ENCODE measurements around the gene PRM1.
A peak's percentile ranks its signal among the peaks of the same experiment; 100 is the strongest.

Gene PRM1

GRCh38 chr16:11325404-11326083, 44.4 kb upstream of the PRM1 start:
- H3K4me1 ChIP-seq (ENCODE audit: control insufficient read depth in 5 of 5, insufficient read depth in 5 of 5, low read length in 5 of 5) = peaks cover 3 to 28% (median 14%) of the 10 kb centered on the region in 5 donors
- H3K4me3 ChIP-seq (ENCODE audit: low read depth in 1 of 5, low read length in 5 of 5) = no peak overlapping the region
- no peak overlapping the region for H3K9ac ChIP-seq (ENCODE audit: low read length in 5 of 5)
- no peak overlapping the region for H3K27ac ChIP-seq (ENCODE audit: low read depth, low read length)
- H3K9me3 ChIP-seq (ENCODE audit: control insufficient read depth in 5 of 5, low read length in 5 of 5) = no peaks in the 10 kb centered on the region
- H3K36me3 ChIP-seq (ENCODE audit: control insufficient read depth in 5 of 5, insufficient read depth in 5 of 5, low read length in 5 of 5) = no peaks in the 10 kb centered on the region
- no peaks in the 10 kb centered on the region for H3K27me3 ChIP-seq (ENCODE audit: control insufficient read depth in 5 of 5, insufficient read depth in 4 of 5, low read length in 5 of 5)

- Histone ChIP-seq H3K4me1 (ENCODE audit: control insufficient read depth in 5 of 5, insufficient read depth in 5 of 5, low read length in 5 of 5) (peaks cover 3 to 22% (median 8%) of the 10 kb centered on the region in 5 donors), H3K9ac (ENCODE audit: low read length in 5 of 5) (no peak overlapping the region), H3K9me3 (ENCODE audit: control insufficient read depth in 5 of 5, low read length in 5 of 5) (no peaks in the 10 kb centered on the region), H3K27ac (ENCODE audit: low read depth, low read length) (no peak overlapping the region), H3K4me3 (ENCODE audit: low read depth in 1 of 5, low read length in 5 of 5) (no peak overlapping the region), H3K27me3 (ENCODE audit: control insufficient read depth in 5 of 5, insufficient read depth in 4 of 5, low read length in 5 of 5) (no peaks in the 10 kb centered on the region), H3K36me3 (ENCODE audit: control insufficient read depth in 5 of 5, insufficient read depth in 5 of 5, low read length in 5 of 5) (no peaks in the 10 kb centered on the region)
Measured at GRCh38 chr16:11323551-11324336, 42.6 kb upstream of the PRM1 start.

DNA sequence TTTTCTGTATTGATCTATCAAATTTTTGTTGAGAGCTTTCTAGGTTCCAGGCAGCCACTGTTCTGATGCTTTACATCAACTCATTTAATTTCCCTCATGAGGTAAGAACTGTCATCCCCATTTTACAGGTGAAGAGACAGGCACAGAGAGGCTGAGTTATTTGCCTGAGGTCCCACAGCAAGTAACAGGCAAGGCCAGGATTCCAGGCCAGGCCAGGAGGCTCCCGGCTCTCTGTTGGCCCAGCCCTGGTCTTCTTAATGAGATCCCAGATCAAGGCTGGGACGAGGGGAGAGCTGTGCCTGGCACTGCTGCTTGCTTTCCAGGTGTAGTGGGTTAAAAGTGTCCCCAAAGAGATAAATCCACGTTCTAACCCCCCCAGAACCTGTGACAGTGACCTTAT, 41.7 kb upstream of the PRM1 start:
- no peak overlapping the region for H3K4me3 ChIP-seq (ENCODE audit: low read depth in 1 of 5, low read length in 5 of 5)
- H3K27me3 ChIP-seq (ENCODE audit: control insufficient read depth in 5 of 5, insufficient read depth in 4 of 5, low read length in 5 of 5) = no peaks in the 10 kb centered on the region
- H3K36me3 ChIP-seq (ENCODE audit: control insufficient read depth in 5 of 5, insufficient read depth in 5 of 5, low read length in 5 of 5) = no peaks in the 10 kb centered on the region
- no peaks in the 10 kb centered on the region for H3K9me3 ChIP-seq (ENCODE audit: control insufficient read depth in 5 of 5, low read length in 5 of 5)
- no peak overlapping the region for H3K9ac ChIP-seq (ENCODE audit: low read length in 5 of 5)
- peaks cover 0 to 13% (median 0%) of the 10 kb centered on the region in 5 donors for H3K4me1 ChIP-seq (ENCODE audit: control insufficient read depth in 5 of 5, insufficient read depth in 5 of 5, low read length in 5 of 5)
- no peak overlapping the region for H3K27ac ChIP-seq (ENCODE audit: low read depth, low read length)

- H3K4me1 ChIP-seq (ENCODE audit: control insufficient read depth in 5 of 5, insufficient read depth in 5 of 5, low read length in 5 of 5) = peaks cover 0 to 12% (median 0%) of the 10 kb centered on the region in 5 donors
- no peaks in the 10 kb centered on the region for H3K27me3 ChIP-seq (ENCODE audit: control insufficient read depth in 5 of 5, insufficient read depth in 4 of 5, low read length in 5 of 5)
- no peak overlapping the region for H3K9ac ChIP-seq (ENCODE audit: low read length in 5 of 5)
- no peak overlapping the region for H3K4me3 ChIP-seq (ENCODE audit: low read depth in 1 of 5, low read length in 5 of 5)
- H3K36me3 ChIP-seq (ENCODE audit: control insufficient read depth in 5 of 5, insufficient read depth in 5 of 5, low read length in 5 of 5) = no peaks in the 10 kb centered on the region
- H3K9me3 ChIP-seq (ENCODE audit: control insufficient read depth in 5 of 5, low read length in 5 of 5) = no peaks in the 10 kb centered on the region
- H3K27ac ChIP-seq (ENCODE audit: low read depth, low read length) = no peak overlapping the region
Measured at GRCh38 chr16:11321662-11322061, 40.5 kb upstream of the PRM1 start.

- Histone ChIP-seq H3K4me1 (ENCODE audit: control insufficient read depth in 5 of 5, insufficient read depth in 5 of 5, low read length in 5 of 5) (peaks cover 0 to under 1% (median 0%) of the 10 kb centered on the region in 5 donors), H3K4me3 (ENCODE audit: low read depth in 1 of 5, low read length in 5 of 5) (no peak overlapping the region), H3K9me3 (ENCODE audit: control insufficient read depth in 5 of 5, low read length in 5 of 5) (no peaks in the 10 kb centered on the region), H3K27ac (ENCODE audit: low read depth, low read length) (no peak overlapping the region), H3K36me3 (ENCODE audit: control insufficient read depth in 5 of 5, insufficient read depth in 5 of 5, low read length in 5 of 5) (no peaks in the 10 kb centered on the region), H3K9ac (ENCODE audit: low read length in 5 of 5) (no peak overlapping the region), H3K27me3 (ENCODE audit: control insufficient read depth in 5 of 5, insufficient read depth in 4 of 5, low read length in 5 of 5) (peaks cover 0 to 4% (median 0%) of the 10 kb centered on the region in 5 donors)
Measured at GRCh38 chr16:11320170-11320569, 39.0 kb upstream of the PRM1 start.

DNA sequence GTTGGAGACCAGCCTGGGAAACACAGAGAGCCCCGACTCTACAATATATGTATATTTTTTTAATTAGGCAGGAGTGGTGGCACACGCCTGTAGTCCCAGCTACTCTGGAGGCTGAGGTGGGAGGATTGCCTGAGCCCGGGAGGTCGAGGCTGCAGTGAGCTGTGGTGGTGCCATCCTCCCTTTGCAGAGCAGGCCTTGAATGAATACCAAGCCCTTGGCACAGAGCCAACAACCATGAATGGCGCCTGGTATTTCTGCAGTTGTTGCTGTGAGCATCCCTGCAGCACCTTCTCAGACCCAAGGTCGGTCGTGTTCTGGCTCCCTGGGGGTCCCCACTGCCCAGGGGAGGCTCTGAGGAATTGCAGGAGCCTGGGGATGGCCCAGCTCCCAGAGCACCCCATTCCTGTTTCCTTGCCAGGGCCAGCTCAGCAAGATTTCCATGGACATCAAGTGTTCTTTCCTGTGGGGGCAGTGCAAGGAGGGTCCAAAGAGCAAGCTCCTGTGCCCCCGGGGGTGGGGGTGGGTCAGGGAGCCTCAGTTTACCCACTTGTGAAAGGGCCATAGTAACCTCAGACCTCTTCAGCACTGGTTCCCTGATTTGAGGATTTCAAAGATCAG, 38.5 kb upstream of the PRM1 start:
- H3K9me3 ChIP-seq (ENCODE audit: control insufficient read depth in 5 of 5, low read length in 5 of 5) = no peaks in the 10 kb centered on the region
- H3K4me3 ChIP-seq (ENCODE audit: low read depth in 1 of 5, low read length in 5 of 5) = no peak overlapping the region
- peaks cover 0 to 4% (median 0%) of the 10 kb centered on the region in 5 donors for H3K27me3 ChIP-seq (ENCODE audit: control insufficient read depth in 5 of 5, insufficient read depth in 4 of 5, low read length in 5 of 5)

GRCh38 chr16:11318817-11319216, 37.7 kb upstream of the PRM1 start:
- H3K9me3 ChIP-seq (ENCODE audit: control insufficient read depth in 5 of 5, low read length in 5 of 5) = no peaks in the 10 kb centered on the region
- H3K4me3 ChIP-seq (ENCODE audit: low read depth in 1 of 5, low read length in 5 of 5) = no peak overlapping the region
- no peaks in the 10 kb centered on the region for H3K4me1 ChIP-seq (ENCODE audit: control insufficient read depth in 5 of 5, insufficient read depth in 5 of 5, low read length in 5 of 5)
- no peaks in the 10 kb centered on the region for H3K36me3 ChIP-seq (ENCODE audit: control insufficient read depth in 5 of 5, insufficient read depth in 5 of 5, low read length in 5 of 5)
- H3K27ac ChIP-seq (ENCODE audit: low read depth, low read length) = no peak overlapping the region
- peaks cover 0 to 4% (median 0%) of the 10 kb centered on the region in 5 donors for H3K27me3 ChIP-seq (ENCODE audit: control insufficient read depth in 5 of 5, insufficient read depth in 4 of 5, low read length in 5 of 5)
- no peak overlapping the region for H3K9ac ChIP-seq (ENCODE audit: low read length in 5 of 5)

More for the DNA sequence above, 38.5 kb upstream of the PRM1 start:
- no peaks in the 10 kb centered on the region for H3K4me1 ChIP-seq (ENCODE audit: control insufficient read depth in 5 of 5, insufficient read depth in 5 of 5, low read length in 5 of 5)
- no peaks in the 10 kb centered on the region for H3K36me3 ChIP-seq (ENCODE audit: control insufficient read depth in 5 of 5, insufficient read depth in 5 of 5, low read length in 5 of 5)
- H3K27ac ChIP-seq (ENCODE audit: low read depth, low read length) = no peak overlapping the region
- no peak overlapping the region for H3K9ac ChIP-seq (ENCODE audit: low read length in 5 of 5)

- Histone ChIP-seq H3K4me3 (ENCODE audit: low read depth in 1 of 5, low read length in 5 of 5) (no peak overlapping the region), H3K36me3 (ENCODE audit: control insufficient read depth in 5 of 5, insufficient read depth in 5 of 5, low read length in 5 of 5) (no peaks in the 10 kb centered on the region), H3K4me1 (ENCODE audit: control insufficient read depth in 5 of 5, insufficient read depth in 5 of 5, low read length in 5 of 5) (peaks cover 0 to 8% (median 1%) of the 10 kb centered on the region in 5 donors), H3K27ac (ENCODE audit: low read depth, low read length) (no peak overlapping the region), H3K27me3 (ENCODE audit: control insufficient read depth in 5 of 5, insufficient read depth in 4 of 5, low read length in 5 of 5) (peaks cover 0 to 4% (median 0%) of the 10 kb centered on the region in 5 donors), H3K9me3 (ENCODE audit: control insufficient read depth in 5 of 5, low read length in 5 of 5) (no peaks in the 10 kb centered on the region), H3K9ac (ENCODE audit: low read length in 5 of 5) (peak overlapping the region in 1 of 5 donors; percentile 4)
Measured at GRCh38 chr16:11316331-11317015, 35.3 kb upstream of the PRM1 start.

- Histone ChIP-seq H3K9ac (ENCODE audit: low read length in 5 of 5) (no peak overlapping the region), H3K9me3 (ENCODE audit: control insufficient read depth in 5 of 5, low read length in 5 of 5) (no peaks in the 10 kb centered on the region), H3K27ac (ENCODE audit: low read depth, low read length) (no peak overlapping the region), H3K27me3 (ENCODE audit: control insufficient read depth in 5 of 5, insufficient read depth in 4 of 5, low read length in 5 of 5) (peaks cover 0 to 4% (median 0%) of the 10 kb centered on the region in 5 donors), H3K36me3 (ENCODE audit: control insufficient read depth in 5 of 5, insufficient read depth in 5 of 5, low read length in 5 of 5) (no peaks in the 10 kb centered on the region), H3K4me1 (ENCODE audit: control insufficient read depth in 5 of 5, insufficient read depth in 5 of 5, low read length in 5 of 5) (peaks cover 0 to 16% (median 2%) of the 10 kb centered on the region in 5 donors), H3K4me3 (ENCODE audit: low read depth in 1 of 5, low read length in 5 of 5) (no peak overlapping the region)
Measured at GRCh38 chr16:11315510-11315909, 34.4 kb upstream of the PRM1 start.
